Left lung (tissue), 10 donors: ENCODE data around the gene CCT6A. TPM values are rescaled to one million over a fixed set of nuclear protein-coding genes. Genes with fewer than 3 reads are reported as not detected.
A peak's percentile ranks its signal among the peaks of the same experiment; 100 is the strongest.
"Not testable (repeated sequence)": the region's sequence is repeated elsewhere in the genome, so short reads cannot be mapped to it uniquely, and the experiment has no call there.

Experiments used
- ATAC-seq: fragments of 200-7000 bp; cut with Tn5 transposase; one replicate; pipeline ENCODE4 v1.9.1; 2020; ENCODE audit warnings: moderate library complexity
- DNase-seq, 4 donors: peaks; one replicate each; pipeline ENCODE4 v3.0.0-alpha.2; 2013 to 2020
- H3K27ac ChIP-seq, 2 donors: fragments of 200-600 bp; sonication (generic) in 1 of 2; one replicate each; pipeline versions ENCODE4 v1.5.0 to v1.8.0; 2020 to 2021
- H3K27me3 ChIP-seq, 2 donors: fragments of 200-600 bp; sonication (generic) in 1 of 2; one replicate each; pipeline versions ENCODE4 v1.5.0 to v1.8.0; 2020 to 2021
- H3K36me3 ChIP-seq, 2 donors: fragments of 200-600 bp; sonication (generic) in 1 of 2; one replicate each; pipeline versions ENCODE4 v1.5.0 to v1.8.0; 2020 to 2021
- H3K4me1 ChIP-seq, 2 donors: fragments of 200-600 bp; one replicate each; pipeline ENCODE4 v1.8.0; 2021
- H3K4me3 ChIP-seq, 2 donors: fragments of 200-600 bp; sonication (generic) in 1 of 2; one replicate each; pipeline versions ENCODE4 v1.5.0 to v1.8.0; 2020 to 2021; ENCODE audit warnings: mild to moderate bottlenecking in 1 of 2
- H3K9me3 ChIP-seq, 2 donors: fragments of 200-600 bp; sonication (generic) in 1 of 2; one replicate each; pipeline versions ENCODE4 v1.5.0 to v1.8.0; 2020 to 2021
- intact Hi-C, 2 donors: fragments of 100-400 bp; cut with DNase I; formaldehyde crosslinking; loops; one replicate each; pipeline versions ENCODE4 v1.11.2 to v1.14.2; 2022
- polyA plus RNA-seq, 6 donors: library from polyadenylated mRNA; unstranded; fragments of 120-200 nt; gene quantifications; one replicate each; pipeline ENCODE4 v1.2.1, GENCODE V29; 2013; ENCODE audit not compliant: insufficient read length in 6 of 6
- total RNA-seq, 2 donors: library from RNA; stranded (reverse); fragmentation: NEBNext Ultra II Directional; extraction: Animal tissue kit (Norgen Biotek cat#: 25700); gene quantifications; one replicate each; pipeline ENCODE4 v1.2.1, GENCODE V29; 2021
- TF ChIP-seq, protein P1 (sequence below), 2 donors: fragments of 200-600 bp; sonication (generic) in 1 of 2; IDR thresholded peaks; one replicate each; pipeline versions ENCODE4 v1.5.0 to v1.8.0; 2021; ENCODE audit warnings: antibody characterized with exemption in 2 of 2
- donor health status: DM: no; HTN: yes; CAD: no.
- donor health status: DM: no; HTN: no; CAD: no.

Gene CCT6A
- total and polyA plus RNA-seq, 8 donors: 84.9 to 225 (median 208) TPM

- ATAC-seq (peak; percentile 100), DNase-seq (peak; percentile 94 to 99 (median 97))
- Histone ChIP-seq H3K27ac (peak within 1 kb of the TSS; percentile 78 to 91), H3K4me3 (peak within 1 kb of the TSS; percentile 75 to 93), H3K4me1 (peaks cover 14 to 26% of the 10 kb centered on the region in 2 donors), H3K9me3 (no peaks in the 10 kb centered on the region), H3K27me3 (peaks cover 0 to 8% of the 10 kb centered on the region in 2 donors), H3K36me3 (peaks cover 0 to 34% of the 10 kb centered on the region in 2 donors)
- TF ChIP-seq, protein P1, sequence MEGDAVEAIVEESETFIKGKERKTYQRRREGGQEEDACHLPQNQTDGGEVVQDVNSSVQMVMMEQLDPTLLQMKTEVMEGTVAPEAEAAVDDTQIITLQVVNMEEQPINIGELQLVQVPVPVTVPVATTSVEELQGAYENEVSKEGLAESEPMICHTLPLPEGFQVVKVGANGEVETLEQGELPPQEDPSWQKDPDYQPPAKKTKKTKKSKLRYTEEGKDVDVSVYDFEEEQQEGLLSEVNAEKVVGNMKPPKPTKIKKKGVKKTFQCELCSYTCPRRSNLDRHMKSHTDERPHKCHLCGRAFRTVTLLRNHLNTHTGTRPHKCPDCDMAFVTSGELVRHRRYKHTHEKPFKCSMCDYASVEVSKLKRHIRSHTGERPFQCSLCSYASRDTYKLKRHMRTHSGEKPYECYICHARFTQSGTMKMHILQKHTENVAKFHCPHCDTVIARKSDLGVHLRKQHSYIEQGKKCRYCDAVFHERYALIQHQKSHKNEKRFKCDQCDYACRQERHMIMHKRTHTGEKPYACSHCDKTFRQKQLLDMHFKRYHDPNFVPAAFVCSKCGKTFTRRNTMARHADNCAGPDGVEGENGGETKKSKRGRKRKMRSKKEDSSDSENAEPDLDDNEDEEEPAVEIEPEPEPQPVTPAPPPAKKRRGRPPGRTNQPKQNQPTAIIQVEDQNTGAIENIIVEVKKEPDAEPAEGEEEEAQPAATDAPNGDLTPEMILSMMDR (IDR thresholded peaks at IDR 0.05): no peak
- intact Hi-C loops: no loop called here
Observed at GRCh38 chr7:56106108-56107073, 54.8 kb downstream of the CCT6A start, which contains the start of gene CHCHD2. Gene CHCHD2, minus strand, starts transcription at chr7:56106476. Its CDS starts 63 bp downstream, at chr7:56106413.

- Histone ChIP-seq H3K4me3 (no peak overlapping the region), H3K9me3 (no peaks in the 10 kb centered on the region), H3K27ac (no peak overlapping the region), H3K4me1 (peaks cover 14 to 26% of the 10 kb centered on the region in 2 donors), H3K36me3 (peaks cover 0 to 19% of the 10 kb centered on the region in 2 donors), H3K27me3 (peaks cover 0 to 8% of the 10 kb centered on the region in 2 donors)
- TF ChIP-seq, protein P1 (IDR thresholded peaks at IDR 0.05): no peak
- intact Hi-C loops: no loop called here
- ATAC-seq: no peak
- DNase-seq: no peak
Observed at GRCh38 chr7:56107954-56108258, 56.3 kb downstream of the CCT6A start.

DNA sequence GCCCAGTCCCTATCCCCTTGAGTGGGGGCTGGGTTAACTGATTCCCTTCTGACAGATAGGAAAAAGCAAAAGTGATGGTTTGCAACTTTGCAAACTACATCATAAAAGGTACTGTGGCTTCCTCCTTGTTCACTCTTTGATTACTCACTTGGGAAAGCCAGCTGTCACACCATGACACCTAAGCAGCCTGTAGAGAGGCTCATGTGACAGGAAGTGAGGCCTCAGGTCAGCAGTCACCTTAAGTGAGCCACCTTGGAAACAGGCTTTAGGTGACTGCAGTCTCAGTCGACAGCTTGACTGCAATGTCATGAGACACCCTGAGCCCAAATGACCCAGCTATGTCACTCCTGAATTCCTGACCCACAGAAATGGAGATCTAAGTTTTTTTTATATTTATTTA lies 59.0 kb downstream of the CCT6A start:
- Histone ChIP-seq H3K4me3 (no peak overlapping the region), H3K4me1 (peaks cover under 1 to 5% of the 10 kb centered on the region in 2 donors), H3K36me3 (no peaks in the 10 kb centered on the region), H3K27me3 (peaks cover 0 to 27% of the 10 kb centered on the region in 2 donors), H3K9me3 (no peaks in the 10 kb centered on the region), H3K27ac (no peak overlapping the region)
- ATAC-seq (no peak), DNase-seq (no peak)
- TF ChIP-seq, protein P1 (IDR thresholded peaks at IDR 0.05): no peak
- intact Hi-C loops: no loop called here

- intact Hi-C loops, H3K27ac ChIP-seq, ATAC-seq, H3K36me3 ChIP-seq, H3K4me3 ChIP-seq, DNase-seq, H3K4me1 ChIP-seq, H3K9me3 ChIP-seq: not testable (repeated sequence)
- peaks cover 8 to 43% of the 10 kb centered on the region in 2 donors for H3K27me3 ChIP-seq
Observed at GRCh38 chr7:56112244-56112643, 60.7 kb downstream of the CCT6A start.

Other genes with a start within 250 kb of the CCT6A start
- not detected for gene SEPTIN14, start 189.0 kb upstream of the CCT6A start, total RNA-seq
- gene SEPTIN14, start 189.0 kb upstream of the CCT6A start, polyA plus RNA-seq: under 1 TPM; 0.43 to 0.73 (median 0.58) TPM
- gene ZNF713, start 164.3 kb upstream of the CCT6A start, total RNA-seq: 1 to 10 TPM; 3.7 to 4.6 TPM
- gene ZNF713, start 164.3 kb upstream of the CCT6A start, polyA plus RNA-seq: 10 to 100 TPM; 15.1 to 21.0 (median 16.3) TPM
- 10 to 100 TPM in 1 of 2 donors, 1 to 10 TPM in 1; 9.8 to 14.8 TPM for gene MRPS17, start 99.9 kb upstream of the CCT6A start, total RNA-seq
- gene MRPS17, start 99.9 kb upstream of the CCT6A start, polyA plus RNA-seq: 10 to 100 TPM; 12.4 to 16.5 (median 13.9) TPM
- 10 to 100 TPM; 52.4 to 55.1 TPM for gene NIPSNAP2, start 87.2 kb upstream of the CCT6A start, total RNA-seq
- 100 to 1,000 TPM in 2 of 6 donors, 10 to 100 TPM in 4; 85.6 to 101 (median 87.6) TPM for gene NIPSNAP2, start 87.2 kb upstream of the CCT6A start, polyA plus RNA-seq
- 10 to 100 TPM; 13.7 to 19.5 TPM for gene PSPH, start 321 bp upstream of the CCT6A start, total RNA-seq
- gene PSPH, start 321 bp upstream of the CCT6A start, polyA plus RNA-seq: 10 to 100 TPM; 14.1 to 25.0 (median 21.9) TPM
- gene SUMF2, start 12.5 kb downstream of the CCT6A start, total RNA-seq: 100 to 1,000 TPM; 134 to 151 TPM
- gene SUMF2, start 12.5 kb downstream of the CCT6A start, polyA plus RNA-seq: 100 to 1,000 TPM; 105 to 133 (median 108) TPM
- 1 to 10 TPM in 1 of 2 donors, under 1 TPM in 1; 0.32 to 1.8 TPM for gene PHKG1, start 41.2 kb downstream of the CCT6A start, total RNA-seq
- 1 to 10 TPM; 1.8 to 3.9 (median 2.9) TPM for gene PHKG1, start 41.2 kb downstream of the CCT6A start, polyA plus RNA-seq
- 100 to 1,000 TPM; 243 to 302 TPM for gene CHCHD2, start 54.7 kb downstream of the CCT6A start, total RNA-seq
- 100 to 1,000 TPM; 211 to 249 (median 229) TPM for gene CHCHD2, start 54.7 kb downstream of the CCT6A start, polyA plus RNA-seq
- 1 to 10 TPM in 1 of 2 donors, under 1 TPM in 1; 0.99 to 4.6 TPM for gene NUPR2, start 64.7 kb downstream of the CCT6A start, total RNA-seq
- 1 to 10 TPM; 3.4 to 4.2 (median 4.0) TPM for gene NUPR2, start 64.7 kb downstream of the CCT6A start, polyA plus RNA-seq